Measurements from ENCODE around the gene GGA1.

GGA1 gene

DNA sequence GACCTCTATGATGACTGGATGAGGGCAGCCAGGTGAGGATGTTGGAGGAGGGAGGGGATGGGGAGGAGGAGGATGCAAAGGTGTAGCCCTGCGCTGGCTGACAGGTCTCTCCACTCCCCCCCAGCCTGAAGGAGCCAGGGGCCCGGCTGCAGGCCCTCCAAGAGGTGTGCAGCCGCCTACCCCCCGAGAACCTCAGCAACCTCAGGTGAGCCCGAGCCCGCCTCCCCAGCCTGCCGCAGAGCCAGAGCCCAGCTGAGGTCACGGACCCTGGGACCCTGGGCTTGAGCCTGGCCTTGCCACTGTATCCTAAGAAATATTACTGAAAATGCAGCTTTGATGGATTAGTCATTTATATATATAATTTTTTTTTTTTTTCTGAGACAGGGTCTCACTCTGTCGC, 38.7 kb downstream of the GGA1 start:
- DNase-seq (no peak), ATAC-seq (ENCODE audit: insufficient read depth, low read depth) (no peak)
- Histone ChIP-seq H3K4me1 (ENCODE audit: insufficient read depth, low read length) (no peaks in the 10 kb centered on the region), H3K4me3 (ENCODE audit: low read depth in 1 of 2, low read length in 2 of 2) (no peak overlapping the region), H3K9ac (ENCODE audit: low read depth, low read length) (no peak overlapping the region), H3K9me3 (ENCODE audit: insufficient read depth, low read length, severe bottlenecking) (no peaks in the 10 kb centered on the region), H3K27me3 (ENCODE audit: insufficient read depth, low read length, poor library complexity) (no peaks in the 10 kb centered on the region), H2AFZ (ENCODE audit: low read depth, low read length) (no peak overlapping the region), H3K36me3 (ENCODE audit: insufficient read depth, low read length) (peaks cover 7% of the 10 kb centered on the region; the same call in 1 of the 2 replicates), H3K27ac (ENCODE audit: low read length) (no peak overlapping the region), H4K20me1 (ENCODE audit: insufficient read depth, low read length) (no peaks in the 10 kb centered on the region), H3K79me2 (ENCODE audit: insufficient read depth, low read length) (no peaks in the 10 kb centered on the region), H3K4me2 (ENCODE audit: insufficient read depth, low read length) (no peak overlapping the region)
- TF ChIP-seq, protein P1, sequence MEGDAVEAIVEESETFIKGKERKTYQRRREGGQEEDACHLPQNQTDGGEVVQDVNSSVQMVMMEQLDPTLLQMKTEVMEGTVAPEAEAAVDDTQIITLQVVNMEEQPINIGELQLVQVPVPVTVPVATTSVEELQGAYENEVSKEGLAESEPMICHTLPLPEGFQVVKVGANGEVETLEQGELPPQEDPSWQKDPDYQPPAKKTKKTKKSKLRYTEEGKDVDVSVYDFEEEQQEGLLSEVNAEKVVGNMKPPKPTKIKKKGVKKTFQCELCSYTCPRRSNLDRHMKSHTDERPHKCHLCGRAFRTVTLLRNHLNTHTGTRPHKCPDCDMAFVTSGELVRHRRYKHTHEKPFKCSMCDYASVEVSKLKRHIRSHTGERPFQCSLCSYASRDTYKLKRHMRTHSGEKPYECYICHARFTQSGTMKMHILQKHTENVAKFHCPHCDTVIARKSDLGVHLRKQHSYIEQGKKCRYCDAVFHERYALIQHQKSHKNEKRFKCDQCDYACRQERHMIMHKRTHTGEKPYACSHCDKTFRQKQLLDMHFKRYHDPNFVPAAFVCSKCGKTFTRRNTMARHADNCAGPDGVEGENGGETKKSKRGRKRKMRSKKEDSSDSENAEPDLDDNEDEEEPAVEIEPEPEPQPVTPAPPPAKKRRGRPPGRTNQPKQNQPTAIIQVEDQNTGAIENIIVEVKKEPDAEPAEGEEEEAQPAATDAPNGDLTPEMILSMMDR (IDR thresholded peaks at IDR 0.05; ENCODE audit: borderline replicate concordance, extremely low read depth, low read length, poor library complexity, severe bottlenecking) = no peak
- TF ChIP-seq EZH2 (IDR thresholded peaks at IDR 0.05; ENCODE audit: borderline replicate concordance, low read depth, low read length, severe bottlenecking) = no peak

DNA sequence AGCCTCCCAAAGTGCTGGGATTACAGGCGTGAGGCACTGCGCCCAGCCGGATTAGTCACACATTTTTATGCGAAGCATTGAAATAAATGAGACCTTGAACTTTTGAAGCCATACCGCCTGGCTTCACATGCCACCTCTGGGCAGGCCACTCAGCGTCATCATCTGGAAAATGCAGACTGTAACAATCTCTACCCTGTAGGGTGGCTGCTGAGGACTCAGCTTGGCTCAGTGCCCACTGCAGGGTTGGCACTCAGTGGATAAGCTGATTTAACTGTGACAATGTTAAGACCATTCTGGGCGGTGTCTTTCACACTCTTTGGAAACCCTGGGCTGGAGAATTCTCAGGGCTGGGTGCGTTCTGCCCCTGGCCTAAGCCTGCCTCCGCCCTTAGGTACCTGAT, 39.3 kb downstream of the GGA1 start:
- Histone ChIP-seq H3K4me2 (ENCODE audit: insufficient read depth, low read length) (no peak overlapping the region), H2AFZ (ENCODE audit: low read depth, low read length) (no peak overlapping the region)

DNA sequence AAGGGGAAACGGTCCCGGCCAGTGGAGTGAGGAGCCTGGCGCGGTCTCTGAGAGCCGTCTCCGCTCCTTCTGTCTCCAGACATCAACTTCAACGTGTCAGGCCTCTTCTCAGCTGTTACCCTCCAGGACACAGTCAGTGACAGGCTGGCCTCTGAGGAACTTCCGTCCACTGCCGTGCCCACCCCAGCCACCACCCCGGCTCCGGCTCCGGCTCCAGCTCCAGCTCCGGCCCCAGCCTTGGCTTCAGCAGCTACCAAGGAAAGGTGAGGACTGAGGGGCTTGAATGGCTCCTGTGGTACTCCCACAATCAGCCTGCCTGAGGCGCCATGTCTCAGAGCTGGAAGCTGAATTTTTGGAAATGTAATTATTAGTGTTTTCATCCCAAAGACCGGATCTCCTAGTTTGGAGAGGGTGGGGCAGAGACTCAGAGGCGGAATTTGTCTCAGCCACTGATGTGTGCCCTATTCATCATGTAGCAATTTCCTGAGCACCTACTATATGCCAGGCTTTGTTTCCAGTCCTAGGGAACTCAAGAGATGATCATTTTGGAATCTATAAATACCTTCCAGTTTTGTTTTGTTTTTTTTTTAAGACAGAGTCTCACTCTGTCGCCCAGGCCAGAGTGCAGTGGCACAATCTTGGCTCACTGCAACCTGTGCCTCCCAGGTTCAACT, 42.0 kb downstream of the GGA1 start:
- Histone ChIP-seq H3K27me3 (ENCODE audit: insufficient read depth, low read length, poor library complexity) (no peaks in the 10 kb centered on the region), H3K4me3 (ENCODE audit: low read depth in 1 of 2, low read length in 2 of 2) (no peak overlapping the region), H3K36me3 (ENCODE audit: insufficient read depth, low read length) (peaks cover 5% of the 10 kb centered on the region; the same call in 1 of the 2 replicates), H3K79me2 (ENCODE audit: insufficient read depth, low read length) (no peaks in the 10 kb centered on the region), H2AFZ (ENCODE audit: low read depth, low read length) (no peak overlapping the region), H3K9ac (ENCODE audit: low read depth, low read length) (no peak overlapping the region), H3K4me1 (ENCODE audit: insufficient read depth, low read length) (no peaks in the 10 kb centered on the region), H3K9me3 (ENCODE audit: insufficient read depth, low read length, severe bottlenecking) (no peaks in the 10 kb centered on the region), H3K4me2 (ENCODE audit: insufficient read depth, low read length) (no peak overlapping the region), H3K27ac (ENCODE audit: low read length) (no peak overlapping the region), H4K20me1 (ENCODE audit: insufficient read depth, low read length) (no peaks in the 10 kb centered on the region)
- ATAC-seq (ENCODE audit: insufficient read depth, low read depth) = no peak
- TF ChIP-seq, protein P1 (IDR thresholded peaks at IDR 0.05; ENCODE audit: borderline replicate concordance, extremely low read depth, low read length, poor library complexity, severe bottlenecking) = no peak
- no peak for TF ChIP-seq EZH2 (IDR thresholded peaks at IDR 0.05; ENCODE audit: borderline replicate concordance, low read depth, low read length, severe bottlenecking)
- DNase-seq = no peak

More for the DNA sequence above, 39.3 kb downstream of the GGA1 start:
- Histone ChIP-seq H3K9ac (ENCODE audit: low read depth, low read length) (no peak overlapping the region), H3K36me3 (ENCODE audit: insufficient read depth, low read length) (peaks cover 7% of the 10 kb centered on the region; the same call in 1 of the 2 replicates), H3K27ac (ENCODE audit: low read length) (no peak overlapping the region), H3K4me1 (ENCODE audit: insufficient read depth, low read length) (no peaks in the 10 kb centered on the region), H3K4me3 (ENCODE audit: low read depth in 1 of 2, low read length in 2 of 2) (no peak overlapping the region), H3K27me3 (ENCODE audit: insufficient read depth, low read length, poor library complexity) (no peaks in the 10 kb centered on the region), H4K20me1 (ENCODE audit: insufficient read depth, low read length) (no peaks in the 10 kb centered on the region), H3K9me3 (ENCODE audit: insufficient read depth, low read length, severe bottlenecking) (no peaks in the 10 kb centered on the region), H3K79me2 (ENCODE audit: insufficient read depth, low read length) (no peaks in the 10 kb centered on the region)
- TF ChIP-seq, protein P1 (IDR thresholded peaks at IDR 0.05; ENCODE audit: borderline replicate concordance, extremely low read depth, low read length, poor library complexity, severe bottlenecking) = no peak
- no peak for TF ChIP-seq EZH2 (IDR thresholded peaks at IDR 0.05; ENCODE audit: borderline replicate concordance, low read depth, low read length, severe bottlenecking)
- ATAC-seq (ENCODE audit: insufficient read depth, low read depth) (no peak), DNase-seq (no peak)

All from DND-41 (cell line).